ENCODE data around the gene SDF2L1. TPM values are rescaled to one million over a fixed set of nuclear protein-coding genes. Genes with fewer than 3 reads are reported as not detected.

Gene SDF2L1
- total and polyA plus RNA-seq, 7 experiments from 2014 or later, result 22.1 to 99.8 (median 33.7) TPM

- ChIA-PET POLR2A (interaction anchor here (0.5 to 5.0 kb wide), 17 partner anchors 8 to 628 kb away, joined by 3 to 93 read pairs (median 3); partner anchors contain the start of genes PPIL2, SDF2L1, THAP7 and YPEL1), CTCF (interaction anchor here (0.6 to 1.5 kb wide), 8 partner anchors 13 to 188 kb away, joined by 3 to 30 read pairs (median 4); partner anchors contain the start of genes PPIL2 and SDF2L1)
- H3K4me1 Mint-ChIP-seq, result peaks cover 29 to 44% (median 38%) of the 10 kb centered on the region in 7 donors
- peak within 1 kb of the TSS; percentile 88 for H3K4me3 ChIP-seq (ENCODE audit: low read length)
- ATAC-seq (peak; percentile 95), DNase-seq (peak; percentile 88 to 97 (median 93))
- intact Hi-C loops (cut with micrococcal nuclease), result loop anchor here (1.0 to 5.0 kb wide), 6 partner anchors 13 to 627 kb away; partner anchors contain the start of genes SDF2L1 (in 2 of the 2), MAPK1 (in 1 of the 2), PPIL2 (in 1 of the 2) and THAP7 (in 1 of the 2)
- no peaks in the 10 kb centered on the region for H3K27me3 Mint-ChIP-seq
- H3K36me3 ChIP-seq (ENCODE audit: control insufficient read depth in 2 of 3, insufficient read depth in 3 of 3, low read length in 3 of 3), result peaks cover 0 to 27% (median 6%) of the 10 kb centered on the region in 3 experiments
- H3K27ac Mint-ChIP-seq, result peak within 1 kb of the TSS; percentile 84 to 97 (median 93)
- peaks cover 6 to 26% of the 10 kb centered on the region in 2 donors for H3K4me1 ChIP-seq (ENCODE audit: control insufficient read depth in 2 of 2, insufficient read depth in 2 of 2, low read length in 2 of 2)
- H3K27me3 ChIP-seq (ENCODE audit: control insufficient read depth in 2 of 2, insufficient read depth in 2 of 2, low read length in 2 of 2), result no peaks in the 10 kb centered on the region
- peaks cover 0 to 14% (median 6%) of the 10 kb centered on the region in 5 donors for H3K36me3 Mint-ChIP-seq
- H3K4me3 Mint-ChIP-seq, result peak within 1 kb of the TSS; percentile 87 to 97 (median 91)
- H3K9me3 Mint-ChIP-seq, result no peaks in the 10 kb centered on the region
- no peaks in the 10 kb centered on the region for H3K9me3 ChIP-seq (ENCODE audit: control insufficient read depth in 2 of 3, low read length in 3 of 3)
- H3K27ac ChIP-seq (ENCODE audit: low read depth, low read length), result peak within 1 kb of the TSS; percentile 92
Observed at GRCh38 chr22:21629255-21630149, 12.6 kb upstream of the SDF2L1 start, which contains the start of gene YDJC. YDJC (minus strand) TSS chr22:21630022; CDS start chr22:21630014, 8 bp downstream.

GRCh38 chr22:21631025-21631424 is 11.1 kb upstream of the SDF2L1 start:
- ATAC-seq, result no peak
- H3K36me3 ChIP-seq (ENCODE audit: control insufficient read depth in 2 of 3, insufficient read depth in 3 of 3, low read length in 3 of 3), result peaks cover 0 to 27% (median 6%) of the 10 kb centered on the region in 3 experiments
- Mint-ChIP-seq H3K4me3 (peak overlapping the region in 5 of 10 donors; percentile 73 to 91 (median 87)), H3K27me3 (no peaks in the 10 kb centered on the region), H3K36me3 (peaks cover 0 to 14% (median 6%) of the 10 kb centered on the region in 5 donors), H3K9me3 (no peaks in the 10 kb centered on the region), H3K27ac (peak overlapping the region in 2 of 9 donors; percentile 63 to 93), H3K4me1 (peaks cover 21 to 37% (median 30%) of the 10 kb centered on the region in 7 donors)
- CTCF ChIA-PET, result interaction anchor here (0.8 to 2.6 kb wide), 3 partner anchors 12 to 16 kb away, joined by 3 to 11 read pairs (median 9); no protein-coding TSS in a partner anchor
- intact Hi-C loops (cut with micrococcal nuclease), result no loop called here
- POLR2A ChIA-PET, result interaction anchor here (1.0 to 5.0 kb wide), 3 partner anchors 11 to 21 kb away, joined by 3 to 93 read pairs (median 21); partner anchors contain the start of gene SDF2L1
- DNase-seq, result no peak
- no peak overlapping the region for H3K4me3 ChIP-seq (ENCODE audit: low read length)
- H3K9me3 ChIP-seq (ENCODE audit: control insufficient read depth in 2 of 3, low read length in 3 of 3), result no peaks in the 10 kb centered on the region
- peaks cover 6 to 26% of the 10 kb centered on the region in 2 donors for H3K4me1 ChIP-seq (ENCODE audit: control insufficient read depth in 2 of 2, insufficient read depth in 2 of 2, low read length in 2 of 2)
- H3K27ac ChIP-seq (ENCODE audit: low read depth, low read length), result no peak overlapping the region
- no peaks in the 10 kb centered on the region for H3K27me3 ChIP-seq (ENCODE audit: control insufficient read depth in 2 of 2, insufficient read depth in 2 of 2, low read length in 2 of 2)

GRCh38 chr22:21632237-21632895 is 9.7 kb upstream of the SDF2L1 start, which contains the start of gene CCDC116:
CCDC116 (plus strand) TSS chr22:21632760; CDS start chr22:21633182, 422 bp downstream.
- no peaks in the 10 kb centered on the region for H3K9me3 Mint-ChIP-seq
- CTCF ChIA-PET, result interaction anchor here (0.6 to 2.6 kb wide), 2 partner anchors 13 to 14 kb away, joined by 4 to 9 read pairs; no protein-coding TSS in a partner anchor
- H3K4me3 Mint-ChIP-seq, result peak within 1 kb of the TSS in 1 of 10 donors; percentile 42
- POLR2A ChIA-PET, result interaction anchor here (4.8 kb wide), 1 partner anchor 10 kb away, joined by 93 read pairs; the partner anchor contains the start of gene SDF2L1
- Histone ChIP-seq H3K4me1 (ENCODE audit: control insufficient read depth in 2 of 2, insufficient read depth in 2 of 2, low read length in 2 of 2) (peaks cover 6 to 14% of the 10 kb centered on the region in 2 donors), H3K27me3 (ENCODE audit: control insufficient read depth in 2 of 2, insufficient read depth in 2 of 2, low read length in 2 of 2) (no peaks in the 10 kb centered on the region), H3K36me3 (ENCODE audit: control insufficient read depth in 2 of 3, insufficient read depth in 3 of 3, low read length in 3 of 3) (peaks cover 0 to 16% (median 3%) of the 10 kb centered on the region in 3 experiments), H3K9me3 (ENCODE audit: control insufficient read depth in 2 of 3, low read length in 3 of 3) (no peaks in the 10 kb centered on the region), H3K4me3 (ENCODE audit: low read length) (no peak within 1 kb of the TSS), H3K27ac (ENCODE audit: low read depth, low read length) (no peak within 1 kb of the TSS)
- H3K27me3 Mint-ChIP-seq, result no peaks in the 10 kb centered on the region
- peak within 1 kb of the TSS in 3 of 9 donors; percentile 14 to 29 (median 17) for H3K27ac Mint-ChIP-seq
- peaks cover 11 to 27% (median 19%) of the 10 kb centered on the region in 7 donors for H3K4me1 Mint-ChIP-seq
- DNase-seq, result peak in 5 of 9 donors; percentile 41 to 64 (median 55)
- intact Hi-C loops (cut with micrococcal nuclease), result no loop called here
- ATAC-seq, result peak; percentile 33
- H3K36me3 Mint-ChIP-seq, result peaks cover 0 to 10% (median 6%) of the 10 kb centered on the region in 5 donors

- Histone ChIP-seq H3K27ac (ENCODE audit: low read depth, low read length) (no peak overlapping the region), H3K4me1 (ENCODE audit: control insufficient read depth in 2 of 2, insufficient read depth in 2 of 2, low read length in 2 of 2) (peaks cover 5 to 10% of the 10 kb centered on the region in 2 donors), H3K9me3 (ENCODE audit: control insufficient read depth in 2 of 3, low read length in 3 of 3) (no peaks in the 10 kb centered on the region), H3K27me3 (ENCODE audit: control insufficient read depth in 2 of 2, insufficient read depth in 2 of 2, low read length in 2 of 2) (no peaks in the 10 kb centered on the region), H3K4me3 (ENCODE audit: low read length) (no peak overlapping the region), H3K36me3 (ENCODE audit: control insufficient read depth in 2 of 3, insufficient read depth in 3 of 3, low read length in 3 of 3) (peaks cover 0 to 13% (median 3%) of the 10 kb centered on the region in 3 experiments)
- ChIA-PET CTCF (no interaction called here), POLR2A (no interaction called here)
- no peak overlapping the region for H3K27ac Mint-ChIP-seq
- intact Hi-C loops (cut with micrococcal nuclease), result no loop called here
- ATAC-seq (no peak), DNase-seq (no peak)
- H3K4me1 Mint-ChIP-seq, result peaks cover 8 to 21% (median 16%) of the 10 kb centered on the region in 7 donors
- peaks cover 0 to 6% (median 5%) of the 10 kb centered on the region in 5 donors for H3K36me3 Mint-ChIP-seq
- H3K4me3 Mint-ChIP-seq, result peak overlapping the region in 1 of 10 donors; percentile 42
- no peaks in the 10 kb centered on the region for H3K27me3 Mint-ChIP-seq
- H3K9me3 Mint-ChIP-seq, result no peaks in the 10 kb centered on the region
Observed at GRCh38 chr22:21632931-21633330, 9.2 kb upstream of the SDF2L1 start.

- no peak overlapping the region for H3K4me3 ChIP-seq (ENCODE audit: low read length)
- no peaks in the 10 kb centered on the region for H3K9me3 ChIP-seq (ENCODE audit: control insufficient read depth in 2 of 3, low read length in 3 of 3)
- Mint-ChIP-seq H3K4me1 (peaks cover 4 to 16% (median 10%) of the 10 kb centered on the region in 7 donors), H3K27me3 (no peaks in the 10 kb centered on the region), H3K4me3 (no peak overlapping the region), H3K36me3 (peaks cover 0 to 2% (median 0%) of the 10 kb centered on the region in 5 donors), H3K9me3 (no peaks in the 10 kb centered on the region), H3K27ac (no peak overlapping the region)
- intact Hi-C loops (cut with micrococcal nuclease), result no loop called here
- CTCF ChIA-PET, result interaction anchor here (1.6 kb wide), 1 partner anchor 10 kb away, joined by 4 read pairs; no protein-coding TSS in a partner anchor
- POLR2A ChIA-PET, result interaction anchor here (0.8 kb wide), 1 partner anchor 833 kb away, joined by 3 read pairs; no protein-coding TSS in a partner anchor
- no peaks in the 10 kb centered on the region for H3K27me3 ChIP-seq (ENCODE audit: control insufficient read depth in 2 of 2, insufficient read depth in 2 of 2, low read length in 2 of 2)
- H3K36me3 ChIP-seq (ENCODE audit: control insufficient read depth in 2 of 3, insufficient read depth in 3 of 3, low read length in 3 of 3), result peaks cover 0 to 8% (median 0%) of the 10 kb centered on the region in 3 experiments
- peaks cover 0 to 5% of the 10 kb centered on the region in 2 donors for H3K4me1 ChIP-seq (ENCODE audit: control insufficient read depth in 2 of 2, insufficient read depth in 2 of 2, low read length in 2 of 2)
- H3K27ac ChIP-seq (ENCODE audit: low read depth, low read length), result no peak overlapping the region
- ATAC-seq (no peak), DNase-seq (no peak)
Observed at GRCh38 chr22:21633481-21633880, 8.6 kb upstream of the SDF2L1 start.
